Measurements from ENCODE around the gene NKD2.
"Not testable (repeated sequence)": the region's sequence is repeated elsewhere in the genome, so short reads cannot be mapped to it uniquely, and the experiment has no call there.

The NKD2 gene

DNA sequence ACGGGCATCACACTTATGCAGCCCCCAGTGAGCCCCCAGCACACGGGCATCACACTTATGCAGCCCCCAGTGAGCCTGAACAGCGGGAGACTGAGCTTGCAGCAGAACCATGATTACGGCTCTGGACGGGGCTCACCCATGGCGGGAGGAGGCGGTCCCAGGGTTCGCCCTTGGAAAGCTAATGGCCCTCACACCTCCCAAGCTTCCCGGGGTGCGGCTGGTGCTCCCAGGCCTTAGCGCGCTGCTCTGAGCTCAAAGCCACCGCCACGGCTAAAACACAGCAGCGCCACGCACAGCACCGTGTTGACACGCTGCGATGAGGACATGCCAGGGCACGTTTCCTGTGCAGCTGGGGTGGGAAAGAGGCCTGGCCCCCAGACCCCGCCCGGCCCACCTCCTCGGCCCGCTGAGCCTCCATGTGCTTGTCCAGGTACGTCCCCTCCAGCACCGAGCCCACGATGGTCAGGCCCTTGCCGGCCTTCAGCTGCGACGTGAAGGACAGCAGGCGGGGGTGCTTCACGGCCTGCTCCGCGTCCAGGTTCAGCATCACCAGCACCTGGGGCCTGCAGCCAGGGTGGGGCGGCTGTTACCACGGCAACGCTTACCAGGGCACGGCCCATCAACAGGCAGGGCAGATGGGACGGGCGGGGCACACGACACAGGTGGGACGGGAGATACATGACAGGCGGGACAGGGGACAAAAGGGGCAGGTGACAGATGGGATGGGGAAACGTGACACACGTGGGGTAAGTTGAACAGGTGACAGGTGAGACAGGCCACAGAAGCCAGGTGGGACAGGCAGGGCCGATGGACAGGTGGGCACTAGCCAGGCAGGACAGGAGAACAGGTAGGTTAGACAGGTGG is 64.9 kb downstream of the NKD2 start:
- no peak for DNase-seq (ENCODE audit: low spot score)

DNA sequence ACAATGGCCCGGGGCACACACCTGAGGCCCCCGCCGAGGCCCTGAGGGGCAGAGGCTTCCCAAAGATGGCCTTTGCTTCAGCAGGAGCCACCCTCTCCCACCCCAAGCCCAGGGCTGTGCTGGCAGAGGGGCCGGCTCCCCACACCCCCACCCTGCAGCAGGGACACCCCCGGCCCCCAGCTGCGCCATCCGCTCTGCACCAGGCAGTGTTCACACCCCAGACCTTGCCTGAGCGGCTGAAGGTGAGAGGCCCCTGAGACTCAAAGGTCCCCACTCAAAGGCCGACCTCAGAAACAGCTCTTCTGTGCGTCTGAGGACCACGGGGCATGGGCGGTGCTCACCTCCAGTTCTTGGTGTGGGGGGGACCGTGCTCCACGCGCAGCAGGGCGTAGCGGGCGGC is 65.6 kb downstream of the NKD2 start:
- no peak for DNase-seq (ENCODE audit: low spot score)

DNA sequence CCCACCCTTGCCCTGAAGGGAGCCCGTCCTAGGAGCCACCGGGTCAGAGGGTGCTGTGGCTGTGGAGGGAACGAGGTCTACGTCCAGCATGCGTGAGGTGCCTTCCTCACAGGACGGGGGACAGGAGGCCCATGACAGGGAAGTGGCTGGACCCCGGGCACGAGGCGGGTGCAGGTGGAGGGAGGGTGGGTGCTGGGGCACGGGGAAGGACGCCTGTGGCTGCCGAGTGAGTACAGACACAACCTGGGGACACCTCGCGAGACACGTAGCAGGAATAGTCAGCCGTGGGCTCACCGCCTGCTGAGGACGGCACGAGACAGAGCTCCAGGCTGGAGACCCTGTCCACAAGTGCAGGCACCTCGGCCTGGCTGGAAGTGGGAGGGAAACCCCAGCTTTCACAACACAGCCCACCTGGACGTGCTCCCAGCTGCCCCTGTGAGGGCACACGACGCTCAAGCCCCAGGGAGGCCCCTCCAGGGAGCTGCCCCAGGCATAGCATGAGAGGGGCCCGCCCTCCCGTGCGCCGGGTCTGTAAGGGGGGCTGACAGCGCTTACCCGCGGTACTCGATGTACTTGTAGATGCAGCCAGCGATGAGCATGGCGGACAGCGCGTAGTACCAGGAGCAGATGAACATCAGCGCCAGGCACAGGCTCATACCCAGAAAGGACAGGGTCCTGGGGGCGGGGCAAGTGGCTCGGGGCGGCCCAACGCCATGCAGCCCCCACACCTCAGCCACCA is 66.4 kb downstream of the NKD2 start:
- DNase-seq (ENCODE audit: low spot score): no peak

DNA sequence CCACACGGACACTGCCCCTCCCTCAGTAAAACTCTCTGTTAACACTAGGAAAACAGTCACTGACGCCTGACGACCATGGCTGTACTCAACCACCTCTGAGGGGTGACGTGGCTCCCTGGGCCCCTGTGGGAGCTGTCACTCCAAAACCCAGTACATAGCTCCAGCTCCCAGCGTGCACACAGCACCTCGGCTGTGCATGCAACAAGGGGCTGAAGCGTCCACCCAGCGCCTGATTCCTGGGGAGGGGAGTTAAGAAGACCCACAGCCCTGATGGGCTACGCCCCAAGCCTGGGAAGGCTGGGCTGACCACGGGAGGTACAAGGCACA is 66.9 kb downstream of the NKD2 start:
- no peak for DNase-seq (ENCODE audit: low spot score)

DNA sequence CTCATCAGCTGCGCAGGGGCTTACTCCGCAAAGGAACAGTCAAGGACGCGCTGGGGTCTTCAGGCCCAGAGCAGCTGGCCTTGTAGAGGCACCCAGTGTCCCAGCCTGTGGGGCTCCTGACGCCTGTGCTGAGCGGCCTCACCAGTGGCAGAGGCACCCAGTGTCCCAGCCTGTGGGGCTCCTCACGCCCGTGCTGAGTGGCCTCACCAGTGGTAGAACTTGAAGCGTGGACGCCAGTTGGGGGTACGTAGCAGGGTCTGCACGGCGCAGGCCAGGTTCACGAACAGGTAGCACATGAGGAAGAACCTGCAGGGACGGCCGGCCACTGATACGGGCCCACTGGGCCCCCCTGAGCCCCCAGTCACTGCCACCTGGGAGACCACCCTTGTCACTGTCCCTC is 67.3 kb downstream of the NKD2 start:
- DNase-seq (ENCODE audit: low spot score): no peak

DNA sequence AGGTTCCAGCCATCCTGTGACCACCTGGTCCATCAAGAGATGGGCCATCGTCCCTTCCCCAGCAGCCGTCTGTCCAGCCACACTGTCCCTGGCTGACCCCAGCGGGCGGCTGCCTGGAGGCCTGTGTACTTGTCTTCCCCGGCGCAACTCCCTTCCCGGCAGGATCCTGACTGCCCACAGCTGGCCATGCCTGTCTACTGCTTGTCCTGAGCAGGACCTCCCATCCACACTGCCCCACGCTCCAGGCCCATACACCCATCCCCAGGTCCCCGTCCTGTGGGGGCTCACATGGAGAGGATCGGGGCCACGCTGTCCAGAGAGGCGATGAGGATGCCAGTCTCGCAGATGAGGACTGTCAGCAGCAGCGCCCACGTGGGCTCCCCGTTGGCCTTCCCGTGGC is 67.8 kb downstream of the NKD2 start:
- no peak for DNase-seq (ENCODE audit: low spot score)

DNA sequence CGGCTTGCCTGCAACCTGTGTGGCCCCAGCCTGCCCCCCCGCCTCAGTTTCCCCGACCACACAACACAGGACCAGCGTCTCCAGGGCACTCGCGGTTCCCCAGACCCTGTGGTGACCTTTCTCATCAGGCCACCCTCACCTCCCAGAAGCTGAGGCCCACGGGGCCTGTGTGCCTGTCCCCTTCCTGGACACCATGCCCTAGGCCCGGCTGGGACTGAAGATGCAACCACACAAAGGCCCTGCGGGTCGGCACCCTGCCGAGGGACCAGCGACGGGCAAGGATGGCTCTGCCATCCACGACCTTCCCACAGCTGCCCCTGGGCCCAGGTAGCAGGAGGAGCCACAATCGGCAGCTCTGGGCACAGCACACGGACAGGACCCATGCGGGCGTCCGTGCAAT is 68.4 kb downstream of the NKD2 start:
- no peak for DNase-seq (ENCODE audit: low spot score)

DNA sequence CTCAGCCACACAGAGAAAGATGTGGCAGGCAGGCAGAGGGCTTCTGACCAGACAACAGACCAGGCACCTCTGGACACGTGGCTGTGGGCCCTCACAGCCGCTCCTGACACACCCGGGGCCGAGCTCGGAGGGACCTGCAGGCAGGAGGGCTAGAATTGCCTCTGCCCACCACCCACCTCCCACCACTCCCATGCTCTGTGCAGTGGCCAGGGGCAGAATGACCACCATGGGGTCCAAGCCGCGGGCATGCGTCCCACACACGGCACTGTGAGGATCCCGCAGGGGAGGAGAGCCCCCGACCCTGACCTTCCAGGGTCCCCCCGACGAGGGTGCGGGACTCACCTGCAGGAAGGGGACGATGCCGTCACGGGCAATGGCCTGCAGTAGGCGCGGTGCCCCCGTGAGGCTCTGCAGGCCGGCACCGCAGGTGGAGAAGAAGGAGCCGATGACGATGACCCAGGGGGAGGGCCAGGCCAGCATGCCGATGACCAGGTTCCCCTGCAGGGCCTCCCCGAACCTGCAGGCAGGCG is 69.0 kb downstream of the NKD2 start:
- DNase-seq (ENCODE audit: low spot score): no peak

DNA sequence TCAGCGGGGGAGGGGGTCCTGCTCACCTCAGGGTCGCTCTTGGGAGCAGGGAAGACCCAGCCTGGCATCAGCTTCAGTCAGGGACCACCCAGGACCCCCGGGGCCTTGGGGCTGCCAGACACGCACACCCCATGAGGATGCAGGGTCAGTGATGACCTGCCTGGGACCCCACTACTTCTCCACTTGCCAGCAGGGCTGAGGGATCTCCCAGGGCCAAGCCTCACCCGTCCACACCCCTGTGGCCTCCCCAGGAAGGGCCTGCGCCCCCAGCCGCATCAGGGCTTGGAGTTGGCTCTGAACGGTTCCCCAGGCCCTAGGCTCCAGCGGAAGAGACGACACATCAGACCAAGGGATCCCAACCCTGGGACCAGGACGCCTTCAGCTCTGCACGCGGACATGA is 69.6 kb downstream of the NKD2 start:
- no peak for DNase-seq (ENCODE audit: low spot score)

DNA sequence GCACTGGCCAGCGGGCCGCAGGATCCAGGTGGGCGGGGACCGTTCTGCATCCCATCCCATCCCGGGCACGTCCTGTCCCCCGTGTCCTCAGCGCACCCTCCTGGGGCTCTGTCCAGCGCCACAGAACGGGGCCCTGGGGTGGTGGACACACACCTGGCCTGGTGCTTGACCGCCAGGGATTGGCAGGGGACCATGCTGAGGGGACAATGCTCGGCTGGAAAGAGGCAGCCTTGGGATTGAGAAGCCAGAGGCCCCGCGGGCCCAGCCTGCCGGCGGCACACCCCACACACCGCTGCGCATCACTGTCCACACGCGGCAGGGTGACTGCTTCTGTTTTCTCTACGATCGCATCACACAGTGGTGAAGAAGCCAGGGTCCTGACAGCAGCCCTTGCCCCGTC is 70.2 kb downstream of the NKD2 start:
- DNase-seq (ENCODE audit: low spot score): no peak

DNA sequence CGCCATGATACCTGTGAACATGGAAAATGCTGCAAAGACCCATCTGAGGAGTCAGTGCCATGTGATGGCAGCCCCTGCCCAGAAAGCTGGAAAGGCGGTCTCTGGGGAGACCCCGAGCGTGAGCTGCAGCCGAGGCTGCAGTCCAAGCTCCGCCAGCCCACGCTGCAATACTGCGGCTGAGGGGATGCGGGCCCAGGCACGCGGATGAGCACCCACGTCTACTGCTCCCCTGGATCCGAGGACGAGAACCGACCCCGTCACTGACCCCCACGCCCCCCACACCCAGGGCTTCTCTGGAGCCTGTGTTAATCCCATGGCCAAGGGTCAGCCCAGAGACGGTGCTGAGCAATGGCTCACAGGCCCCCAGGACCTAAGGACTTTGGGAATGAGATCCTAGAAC is 70.9 kb downstream of the NKD2 start:
- DNase-seq (ENCODE audit: low spot score): no peak

DNA sequence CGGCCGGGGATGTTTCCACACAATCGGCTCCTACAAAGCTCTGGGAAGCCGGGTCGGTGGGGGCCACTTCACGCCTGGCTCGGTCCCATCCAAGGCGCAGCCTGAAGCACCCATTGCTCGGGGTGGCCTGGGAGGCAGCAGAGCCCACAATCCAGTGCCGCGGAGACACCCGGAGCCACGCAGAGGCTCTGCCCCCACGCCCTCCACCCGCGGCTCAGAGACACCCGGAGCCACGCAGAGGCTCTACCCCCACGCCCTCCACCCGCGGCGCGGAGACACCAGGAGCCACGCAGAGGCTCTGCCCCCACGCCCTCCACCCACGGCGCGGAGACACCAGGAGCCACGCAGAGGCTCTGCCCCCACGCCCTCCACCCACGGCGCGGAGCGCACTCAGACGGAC is 71.4 kb downstream of the NKD2 start:
- DNase-seq (ENCODE audit: low spot score): no peak

DNA sequence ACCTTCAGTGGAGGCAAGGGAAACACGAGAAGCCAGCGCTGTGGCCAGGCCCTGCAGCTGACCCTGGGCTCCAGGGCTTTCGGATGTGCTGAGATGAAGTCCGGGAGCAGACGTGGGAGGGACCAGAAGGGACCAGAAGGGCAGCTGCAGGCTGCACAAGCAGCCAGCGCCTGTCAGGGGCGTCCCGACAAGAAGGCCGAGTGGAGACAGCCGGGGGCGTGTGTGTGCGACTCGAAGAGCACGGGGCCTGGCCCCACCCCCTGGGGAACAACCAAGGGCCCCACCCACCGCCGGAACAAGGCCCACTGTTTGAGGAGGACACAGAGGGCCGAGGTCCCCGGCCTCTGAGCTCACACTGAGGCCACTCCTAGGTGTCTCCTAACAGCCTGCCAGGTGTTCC is 71.8 kb downstream of the NKD2 start:
- DNase-seq (ENCODE audit: low spot score): no peak

DNA sequence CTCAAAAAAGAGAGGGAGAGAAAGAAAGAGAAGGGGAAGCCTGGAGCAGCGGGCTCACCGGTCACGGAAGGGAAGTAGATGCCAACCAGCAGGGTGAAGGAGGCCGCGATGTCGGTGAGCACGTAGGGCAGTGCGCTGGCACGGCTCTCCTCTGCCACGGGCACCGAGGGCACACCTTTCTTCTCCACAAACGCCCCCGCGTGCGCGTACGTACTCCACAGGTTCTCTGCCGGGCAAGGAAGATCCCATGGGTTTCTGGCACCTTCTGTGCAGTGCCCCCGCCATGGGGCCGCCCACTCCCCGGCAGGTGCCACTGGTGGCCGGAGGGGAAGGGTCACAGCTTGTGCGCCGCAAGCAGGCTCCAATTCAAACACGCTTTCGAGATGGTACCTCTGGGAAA is 72.9 kb downstream of the NKD2 start:
- no peak for DNase-seq (ENCODE audit: low spot score)

DNA sequence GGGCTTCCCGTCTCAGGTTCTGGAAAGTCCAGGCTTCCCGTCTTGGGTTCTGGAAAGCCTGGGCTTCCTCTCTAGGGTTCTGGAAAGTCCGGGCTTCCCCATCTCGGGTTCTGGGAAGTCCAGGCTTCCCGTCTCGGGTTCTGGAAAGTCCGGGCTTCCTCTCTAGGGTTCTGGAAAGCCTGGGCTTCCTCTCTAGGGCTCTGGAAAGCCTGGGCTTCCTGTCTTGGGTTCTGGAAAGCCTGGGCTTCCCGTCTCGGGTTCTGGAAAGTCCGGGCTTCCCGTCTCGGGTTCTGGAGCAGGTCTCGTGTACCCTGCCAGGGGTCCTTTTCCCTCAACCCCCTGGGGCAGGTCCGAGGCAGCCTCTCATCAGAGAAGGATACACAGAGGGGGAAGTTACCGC is 74.4 kb downstream of the NKD2 start:
- not testable (repeated sequence) for DNase-seq (ENCODE audit: low spot score)

DNA sequence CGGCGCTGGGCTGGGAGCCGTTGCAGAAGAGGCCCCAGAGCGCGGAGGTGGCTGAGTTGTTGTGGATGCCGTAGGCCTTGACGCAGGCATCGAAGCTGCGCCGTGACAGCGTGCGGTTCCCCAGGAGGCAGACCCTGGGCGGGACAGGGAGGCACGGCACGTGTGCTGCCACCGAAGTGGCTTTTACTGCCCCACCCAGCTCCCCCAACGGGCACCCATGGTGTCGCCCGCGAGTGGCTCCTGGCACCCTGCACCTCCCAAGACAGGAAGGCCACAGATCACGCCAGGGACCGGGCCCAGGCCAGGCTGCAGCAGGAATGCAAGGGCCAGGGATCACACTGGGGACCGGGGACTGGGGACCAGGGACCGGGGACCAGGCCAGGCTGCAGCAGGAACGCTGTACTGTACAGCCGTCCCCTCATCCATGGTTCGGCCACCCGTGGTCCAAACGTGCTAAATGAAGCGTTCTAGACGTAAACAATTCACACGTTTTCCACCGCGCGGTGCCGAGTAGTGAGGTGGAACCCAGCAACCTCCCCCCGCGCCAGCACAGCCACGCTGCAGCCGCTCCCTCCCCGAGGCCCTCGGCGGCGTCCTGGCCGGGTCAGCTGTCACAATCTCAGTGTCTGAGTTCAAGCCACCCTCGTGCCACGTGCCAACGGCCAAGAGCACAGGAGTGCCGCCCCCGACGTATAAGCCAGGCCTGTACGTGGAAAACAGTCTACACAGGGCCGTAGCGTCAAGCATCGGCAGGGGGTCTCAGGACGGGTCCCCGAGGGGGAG is 75.4 kb downstream of the NKD2 start:
- DNase-seq (ENCODE audit: low spot score): no peak

DNA sequence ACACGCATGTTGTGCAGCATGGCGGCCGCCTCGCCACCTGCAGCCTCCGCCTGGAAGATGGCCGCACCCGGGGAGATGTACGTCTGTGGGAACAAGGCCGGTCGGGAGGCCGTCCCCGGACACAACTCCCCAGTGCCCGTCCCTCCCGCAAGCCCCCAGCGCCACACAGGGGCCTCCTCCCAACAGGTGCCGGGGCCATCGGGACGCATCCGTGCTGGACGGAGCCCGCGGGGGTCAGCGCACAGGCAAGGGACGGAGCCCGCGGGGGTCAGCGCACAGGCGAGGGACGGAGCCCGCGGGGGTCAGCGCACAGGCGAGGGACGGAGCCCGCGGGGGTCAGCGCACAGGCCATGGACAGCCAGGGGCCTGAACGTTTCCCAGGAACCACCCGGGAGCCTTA is 76.8 kb downstream of the NKD2 start:
- no peak for DNase-seq (ENCODE audit: low spot score)

DNA sequence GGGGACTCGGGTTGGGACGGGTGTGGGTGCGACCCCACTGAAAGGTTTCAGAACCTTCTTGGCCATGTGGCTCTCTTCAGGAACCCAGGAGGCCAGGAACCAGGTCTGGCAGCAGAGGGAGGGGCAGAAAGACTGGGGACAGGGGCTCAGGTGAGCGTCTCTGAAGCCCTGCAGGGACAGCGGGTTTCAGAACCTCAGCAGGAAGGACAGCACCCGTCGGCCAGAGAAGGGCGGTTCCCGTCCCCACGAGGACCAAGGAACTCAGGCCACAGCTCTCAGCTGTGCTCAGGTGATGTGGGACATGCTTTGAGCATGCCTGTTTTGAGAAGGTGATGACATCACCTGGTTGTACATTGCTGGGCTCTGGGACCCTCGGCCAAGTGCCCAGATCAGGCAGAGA is 77.5 kb downstream of the NKD2 start:
- no peak for DNase-seq (ENCODE audit: low spot score)

DNA sequence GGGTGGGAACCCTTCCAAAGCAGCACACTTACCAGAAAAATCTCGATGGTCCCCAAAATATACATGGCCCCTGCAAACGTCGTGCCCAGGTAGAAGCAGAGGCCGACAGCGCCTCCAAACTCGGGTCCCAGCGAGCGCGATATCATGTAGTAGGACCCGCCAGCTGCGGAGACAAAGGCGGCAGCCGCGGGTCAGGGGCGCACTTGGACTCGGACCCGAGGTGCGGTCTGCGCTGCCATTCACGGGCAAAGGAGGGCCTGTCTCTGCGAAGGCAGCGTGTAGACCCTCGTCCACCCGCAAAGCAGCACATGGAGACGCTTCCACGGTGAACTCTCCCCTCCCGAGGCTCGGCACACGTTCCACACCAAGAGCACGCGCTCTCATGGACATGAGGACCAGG is 78.3 kb downstream of the NKD2 start:
- DNase-seq (ENCODE audit: low spot score): no peak

DNA sequence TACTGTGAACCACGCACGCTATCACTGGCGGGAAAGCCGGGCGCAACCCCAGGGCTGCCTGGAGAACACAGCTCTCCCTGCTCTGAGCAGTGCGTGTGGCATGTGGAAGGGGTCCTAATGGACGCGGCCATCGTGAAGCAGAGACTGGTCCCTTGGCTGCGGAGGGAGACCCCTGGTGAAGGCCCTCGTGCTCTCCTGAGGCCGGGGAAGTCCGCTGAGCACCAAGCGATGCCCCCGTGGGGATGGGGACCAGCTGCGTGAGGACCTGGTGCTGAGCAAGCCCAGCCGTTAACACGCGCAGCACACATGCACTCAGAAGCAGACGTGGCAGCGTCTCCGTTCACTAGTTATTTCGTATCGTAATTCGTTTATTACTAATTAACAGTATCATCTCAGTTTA is 78.8 kb downstream of the NKD2 start:
- DNase-seq (ENCODE audit: low spot score): no peak

DNA sequence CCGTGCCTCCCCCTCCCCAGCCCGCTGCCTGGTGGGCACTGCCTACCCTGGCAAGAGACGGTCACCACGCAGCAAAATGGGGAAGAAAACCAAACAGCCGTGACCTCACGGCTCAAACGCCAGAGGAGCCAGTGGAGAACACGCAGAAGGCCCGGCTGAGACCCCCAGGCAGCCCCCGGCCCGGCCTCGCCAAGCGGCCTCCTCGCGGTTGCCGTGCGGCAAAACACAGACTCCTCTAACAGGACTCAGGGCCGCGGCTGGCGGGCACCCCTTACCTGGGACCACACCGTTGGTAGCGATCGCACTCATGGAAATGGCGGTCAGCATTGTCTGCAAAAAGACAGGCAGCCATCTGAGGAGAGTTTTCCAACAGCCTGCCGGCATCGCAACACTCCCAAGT is 79.4 kb downstream of the NKD2 start:
- DNase-seq (ENCODE audit: low spot score): no peak

Measured in hepatic stellate cell (primary cell).